DND-41 (cell line): Measurements from ENCODE around the gene WNT3A.

Experiments
- ATAC-seq: fragments of 200-7000 bp; cut with Tn5 transposase; 3 replicates; pipeline ENCODE4 v1.9.1; 2021; ENCODE audit warnings: low read depth; ENCODE audit not compliant: insufficient read depth
- DNase-seq: peaks from one replicate; pipeline ENCODE4 v3.0.0-alpha.2; 2020
- H2AFZ ChIP-seq: 2 replicates; pipeline ENCODE4 v1.6.0; 2012; ENCODE audit warnings: low read depth, low read length
- H3K27ac ChIP-seq: 2 replicates; pipeline ENCODE4 v1.5.1; 2012; ENCODE audit warnings: low read length, inconsistent platforms
- H3K27me3 ChIP-seq: fragments of 200-600 bp; sonication (generic); 2 replicates; pipeline ENCODE4 v1.6.0; 2012; ENCODE audit warnings: low read length, mild to moderate bottlenecking, inconsistent platforms; ENCODE audit not compliant: insufficient read depth, poor library complexity
- H3K36me3 ChIP-seq: 2 replicates; pipeline ENCODE4 v1.5.1; 2012; ENCODE audit warnings: low read length, inconsistent platforms; ENCODE audit not compliant: insufficient read depth
- H3K4me1 ChIP-seq: 2 replicates; pipeline ENCODE4 v1.5.1; 2012; ENCODE audit warnings: mild to moderate bottlenecking, low read length; ENCODE audit not compliant: insufficient read depth
- H3K4me2 ChIP-seq: 2 replicates; pipeline ENCODE4 v1.6.0; 2012; ENCODE audit warnings: mild to moderate bottlenecking, moderate library complexity, low read length, inconsistent platforms; ENCODE audit not compliant: insufficient read depth
- H3K4me3 ChIP-seq, 2 experiments: fragments of 200-600 bp in 1 of 2; shearing (Covaris generic) in 1 of 2; 2 replicates each; pipeline ENCODE4 v1.5.1; 2012 to 2016; ENCODE audit warnings: inconsistent platforms in 2 of 2, low read length in 2 of 2, mild to moderate bottlenecking in 2 of 2, low read depth in 1 of 2, moderate library complexity in 1 of 2
- H3K79me2 ChIP-seq: 2 replicates; pipeline ENCODE4 v1.6.0; 2012; ENCODE audit warnings: low read length, inconsistent platforms; ENCODE audit not compliant: insufficient read depth
- H3K9ac ChIP-seq: 2 replicates; pipeline ENCODE4 v1.6.0; 2012; ENCODE audit warnings: low read depth, mild to moderate bottlenecking, inconsistent platforms, low read length, moderate library complexity
- H3K9me3 ChIP-seq: 2 replicates; pipeline ENCODE4 v1.5.1; 2012; ENCODE audit warnings: low read length, moderate library complexity, mild to moderate bottlenecking, inconsistent platforms; ENCODE audit not compliant: insufficient read depth, severe bottlenecking
- H4K20me1 ChIP-seq: 2 replicates; pipeline ENCODE4 v1.6.0; 2012; ENCODE audit warnings: low read length; ENCODE audit not compliant: insufficient read depth
- EZH2 ChIP-seq: IDR thresholded peaks from 3 replicates; pipeline ENCODE4 v1.6.1; 2012; ENCODE audit warnings: borderline replicate concordance, low read depth, mild to moderate bottlenecking, moderate library complexity, low read length, inconsistent platforms; ENCODE audit not compliant: severe bottlenecking
- TF ChIP-seq, protein P1 (sequence below): IDR thresholded peaks from 2 replicates; pipeline ENCODE4 v1.5.1; 2012; ENCODE audit warnings: borderline replicate concordance, low read length, moderate library complexity, mild to moderate bottlenecking; ENCODE audit not compliant: poor library complexity, severe bottlenecking; ENCODE audit errors: extremely low read depth

Gene WNT3A

GRCh38 chr1:228006786-228007048, at the start of gene WNT3A:
Gene WNT3A (plus strand): TSS chr1:228006998. CDS start chr1:228007129, 131 bp downstream.
- DNase-seq (no peak), ATAC-seq (no peak)
- Histone ChIP-seq H3K27me3 (no peaks in the 10 kb centered on the region), H3K27ac (no peak within 1 kb of the TSS), H3K9me3 (no peaks in the 10 kb centered on the region), H3K36me3 (no peaks in the 10 kb centered on the region), H3K79me2 (no peaks in the 10 kb centered on the region), H3K4me3 (no peak within 1 kb of the TSS), H4K20me1 (no peaks in the 10 kb centered on the region; the same call in 1 of the 2 replicates), H3K4me1 (no peaks in the 10 kb centered on the region), H2AFZ (no peak within 1 kb of the TSS), H3K4me2 (no peak within 1 kb of the TSS), H3K9ac (no peak within 1 kb of the TSS)
- TF ChIP-seq, protein P1, sequence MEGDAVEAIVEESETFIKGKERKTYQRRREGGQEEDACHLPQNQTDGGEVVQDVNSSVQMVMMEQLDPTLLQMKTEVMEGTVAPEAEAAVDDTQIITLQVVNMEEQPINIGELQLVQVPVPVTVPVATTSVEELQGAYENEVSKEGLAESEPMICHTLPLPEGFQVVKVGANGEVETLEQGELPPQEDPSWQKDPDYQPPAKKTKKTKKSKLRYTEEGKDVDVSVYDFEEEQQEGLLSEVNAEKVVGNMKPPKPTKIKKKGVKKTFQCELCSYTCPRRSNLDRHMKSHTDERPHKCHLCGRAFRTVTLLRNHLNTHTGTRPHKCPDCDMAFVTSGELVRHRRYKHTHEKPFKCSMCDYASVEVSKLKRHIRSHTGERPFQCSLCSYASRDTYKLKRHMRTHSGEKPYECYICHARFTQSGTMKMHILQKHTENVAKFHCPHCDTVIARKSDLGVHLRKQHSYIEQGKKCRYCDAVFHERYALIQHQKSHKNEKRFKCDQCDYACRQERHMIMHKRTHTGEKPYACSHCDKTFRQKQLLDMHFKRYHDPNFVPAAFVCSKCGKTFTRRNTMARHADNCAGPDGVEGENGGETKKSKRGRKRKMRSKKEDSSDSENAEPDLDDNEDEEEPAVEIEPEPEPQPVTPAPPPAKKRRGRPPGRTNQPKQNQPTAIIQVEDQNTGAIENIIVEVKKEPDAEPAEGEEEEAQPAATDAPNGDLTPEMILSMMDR = no peak
- no peak for TF ChIP-seq EZH2

GRCh38 chr1:227958617-227959324, 48.0 kb upstream of the WNT3A start:
- peaks cover 15% of the 10 kb centered on the region for H3K4me1 ChIP-seq
- H3K27ac ChIP-seq = no peak overlapping the region
- no peaks in the 10 kb centered on the region for H3K79me2 ChIP-seq
- H3K4me3 ChIP-seq = no peak overlapping the region
- TF ChIP-seq, protein P1 = no peak
- TF ChIP-seq EZH2 = no peak
- peaks cover 2% of the 10 kb centered on the region for H3K27me3 ChIP-seq
- H4K20me1 ChIP-seq = no peaks in the 10 kb centered on the region
- no peak overlapping the region for H3K9ac ChIP-seq
- ATAC-seq = no peak
- DNase-seq = no peak
- H3K4me2 ChIP-seq = no peak overlapping the region
- H2AFZ ChIP-seq = no peak overlapping the region
- H3K9me3 ChIP-seq = no peaks in the 10 kb centered on the region
- no peaks in the 10 kb centered on the region for H3K36me3 ChIP-seq

DNA sequence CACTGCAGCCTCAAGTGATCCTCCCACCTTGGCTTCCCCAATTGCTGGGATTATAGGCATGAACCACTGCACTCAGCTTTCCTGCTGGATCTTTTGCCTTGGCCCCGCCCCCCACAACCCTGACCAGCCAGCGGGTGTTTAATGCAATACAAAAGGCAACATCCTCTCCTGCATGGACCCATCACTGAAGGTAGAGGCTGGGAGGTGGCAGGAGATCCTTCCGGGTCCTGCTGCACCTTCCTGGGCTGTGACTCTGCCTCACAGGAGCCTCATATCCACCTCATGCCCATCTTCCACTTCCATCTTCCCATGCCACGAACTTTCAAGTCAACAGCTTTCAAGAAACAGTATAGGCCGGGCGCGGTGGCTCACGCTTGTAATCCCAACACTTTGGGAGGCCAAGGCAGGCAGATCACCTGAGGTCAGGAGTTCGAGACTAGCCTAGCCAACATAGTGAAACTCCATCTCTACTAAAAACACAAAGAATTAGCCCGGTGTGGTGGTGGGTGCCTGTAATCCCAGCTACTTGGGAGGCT, 47.4 kb upstream of the WNT3A start:
- Histone ChIP-seq H3K27ac (no peak overlapping the region), H3K79me2 (no peaks in the 10 kb centered on the region), H3K4me3 (no peak overlapping the region), H3K4me2 (no peak overlapping the region), H3K4me1 (peaks cover 15% of the 10 kb centered on the region), H3K9ac (no peak overlapping the region), H4K20me1 (no peaks in the 10 kb centered on the region), H3K9me3 (no peaks in the 10 kb centered on the region), H3K36me3 (no peaks in the 10 kb centered on the region), H3K27me3 (peaks cover 2% of the 10 kb centered on the region), H2AFZ (no peak overlapping the region)
- DNase-seq (no peak), ATAC-seq (no peak)
- TF ChIP-seq, protein P1 = no peak
- TF ChIP-seq EZH2 = no peak
